ENCODE measurements around the gene PGGT1B.

- TF ChIP-seq ZNF274 (IDR thresholded peaks at IDR 0.05; ENCODE audit: low read depth, low read length), result no peak
- TF ChIP-seq SUZ12 (IDR thresholded peaks at IDR 0.05; ENCODE audit: extremely low read depth, insufficient read depth, insufficient read length), result no peak
- no peak for TF ChIP-seq YY1 (IDR thresholded peaks at IDR 0.05; ENCODE audit: insufficient read depth, insufficient read length)
Observed at GRCh38 chr5:115297031-115297430, 34.4 kb upstream of the PGGT1B start.

All from NT2/D1 (cell line).